Amniotic stem cell (primary cell): Measurements from ENCODE around the gene ACSL6.

Experiments
- DNase-seq: peaks from one replicate; lab custom pipeline; 2025; lab: John Stamatoyannopoulos, UW

Gene ACSL6

GRCh38 chr5:131979816-131980215 lies 31.6 kb downstream of the ACSL6 start:
- no peak for DNase-seq

- DNase-seq = no peak
These were observed 34.2 kb downstream of the ACSL6 start for GRCh38 chr5:131977212-131977604.

- DNase-seq = no peak
These were observed 34.8 kb downstream of the ACSL6 start for GRCh38 chr5:131976414-131977211.

- no peak for DNase-seq
These were observed 36.3 kb downstream of the ACSL6 start for GRCh38 chr5:131974956-131975726.

- no peak for DNase-seq
These were observed 36.9 kb downstream of the ACSL6 start for GRCh38 chr5:131974622-131974955.

- DNase-seq = no peak
These were observed 37.4 kb downstream of the ACSL6 start for GRCh38 chr5:131974016-131974415.

- DNase-seq = no peak
These were observed 38.3 kb downstream of the ACSL6 start for GRCh38 chr5:131973089-131973712.

- no peak for DNase-seq
These were observed 43.0 kb downstream of the ACSL6 start for GRCh38 chr5:131968396-131968954.

- DNase-seq = no peak
These were observed 44.9 kb downstream of the ACSL6 start for GRCh38 chr5:131966551-131966950.

- DNase-seq = no peak
These were observed 45.5 kb downstream of the ACSL6 start for GRCh38 chr5:131965826-131966415.

GRCh38 chr5:131959906-131960305 lies 51.6 kb downstream of the ACSL6 start:
- DNase-seq = no peak

GRCh38 chr5:131959136-131959535 lies 52.3 kb downstream of the ACSL6 start:
- no peak for DNase-seq

- no peak for DNase-seq
These were observed 53.6 kb downstream of the ACSL6 start for GRCh38 chr5:131957721-131958441.

GRCh38 chr5:131953969-131954368 lies 57.5 kb downstream of the ACSL6 start:
- no peak for DNase-seq

- DNase-seq = no peak
These were observed 59.1 kb downstream of the ACSL6 start for GRCh38 chr5:131952301-131952857.

GRCh38 chr5:131950706-131951105 lies 60.8 kb downstream of the ACSL6 start:
- no peak for DNase-seq

- no peak for DNase-seq
These were observed 64.0 kb downstream of the ACSL6 start for GRCh38 chr5:131947445-131947844.

GRCh38 chr5:131945551-131946168 lies 65.8 kb downstream of the ACSL6 start, which contains the start of gene MEIKIN:
MEIKIN (minus strand) TSS chr5:131945663; CDS start chr5:131945505, 158 bp downstream.
- DNase-seq = no peak

GRCh38 chr5:131944702-131945550 lies 66.5 kb downstream of the ACSL6 start:
- no peak for DNase-seq

- no peak for DNase-seq
These were observed 67.5 kb downstream of the ACSL6 start for GRCh38 chr5:131943916-131944315.
